K562 (cell line): Measurements from ENCODE around the gene MAML1. TPM values are rescaled to one million over a fixed set of nuclear protein-coding genes. Genes with fewer than 3 reads are reported as not detected.

Source experiments
- BRD4 ChIP-seq: fragments of 200-600 bp; sonication (generic); IDR thresholded peaks from 2 replicates; pipeline ENCODE4 v1.6.1; 2017; ENCODE audit warnings: inconsistent platforms
- CCNT2 ChIP-seq: IDR thresholded peaks from 2 replicates; pipeline ENCODE4 v1.6.1; 2011; ENCODE audit warnings: borderline replicate concordance, low read depth, mild to moderate bottlenecking, moderate library complexity, mixed read lengths, low read length; ENCODE audit not compliant: insufficient read length; ENCODE audit errors: extremely low read depth
- DNMT1 ChIP-seq: fragments of 450-650 bp; IDR thresholded peaks from 2 replicates; pipeline ENCODE4 v1.6.1; 2016; ENCODE audit warnings: antibody characterized with exemption, mild to moderate bottlenecking
- ERF ChIP-seq: fragments of 450-650 bp; formaldehyde crosslinking; IDR thresholded peaks from 2 replicates; pipeline ENCODE4 v1.4.0; 2020; ENCODE audit warnings: mild to moderate bottlenecking, mixed read lengths
- HDAC3 ChIP-seq: fragments of 450-650 bp; IDR thresholded peaks from 2 replicates; pipeline ENCODE4 v1.6.1; 2018; ENCODE audit warnings: borderline replicate concordance, mild to moderate bottlenecking, moderate library complexity; ENCODE audit not compliant: partially characterized antibody
- ILF3 ChIP-seq: fragments of 450-650 bp; IDR thresholded peaks from 2 replicates; pipeline ENCODE4 v1.6.1; 2018; ENCODE audit warnings: antibody characterized with exemption, mild to moderate bottlenecking, moderate library complexity, borderline replicate concordance
- NEUROD1 ChIP-seq: fragments of 150-350 bp; IDR thresholded peaks from 2 replicates; pipeline ENCODE4 v1.6.1; 2014; ENCODE audit warnings: borderline replicate concordance, low read length, low read depth; ENCODE audit not compliant: partially characterized antibody
- PHF20 ChIP-seq: fragments of 450-650 bp; IDR thresholded peaks from 2 replicates; pipeline ENCODE4 v1.6.1; 2018; ENCODE audit not compliant: partially characterized antibody
- PYGO2 ChIP-seq: fragments of 450-650 bp; IDR thresholded peaks from 2 replicates; pipeline ENCODE4 v1.6.1; 2016; ENCODE audit warnings: mild to moderate bottlenecking, missing genetic modification characterization, moderate library complexity, missing compliant biosample characterization
- RBBP5 ChIP-seq: fragments of 200-600 bp; sonication (generic); IDR thresholded peaks from 2 replicates; pipeline ENCODE4 v1.6.1; 2012; ENCODE audit warnings: borderline replicate concordance, mild to moderate bottlenecking, low read length, control low read depth, inconsistent platforms; ENCODE audit not compliant: insufficient read depth, poor library complexity, severe bottlenecking
- SP1 ChIP-seq: sonication (generic); formaldehyde crosslinking; IDR thresholded peaks from 2 replicates; pipeline ENCODE4 v1.8.1; 2022; ENCODE audit warnings: mild to moderate bottlenecking, missing genetic modification reagents
- ZKSCAN8 ChIP-seq: fragments of 200-800 bp; sonication (Bioruptor generic); IDR thresholded peaks from 2 replicates; pipeline ENCODE4 v1.6.1; 2016; ENCODE audit warnings: missing genetic modification characterization, missing compliant biosample characterization
- ZNF133 ChIP-seq: fragments of 250-450 bp; sonication (Bioruptor Pico); IDR thresholded peaks from 2 replicates; pipeline ENCODE4 v1.4.0; 2020; ENCODE audit warnings: mild to moderate bottlenecking
- ZNF24 ChIP-seq: fragments of 450-650 bp; IDR thresholded peaks from 2 replicates; pipeline ENCODE4 v1.6.1; 2016
- ZNF311 ChIP-seq: fragments of 250-450 bp; sonication (Bioruptor Pico); IDR thresholded peaks from 2 replicates; pipeline ENCODE4 v1.4.0; 2020; ENCODE audit warnings: mild to moderate bottlenecking, moderate library complexity
- ZNF354B ChIP-seq: fragments of 250-450 bp; sonication (Bioruptor Pico); IDR thresholded peaks from 2 replicates; pipeline ENCODE4 v1.4.0; 2020
- polyA plus RNA-seq, 8 experiments: library from polyadenylated mRNA; depleted of rRNA in 4 of 8; stranded (reverse) in 5 of 8; unstranded in 3 of 8; fragments of >200 nt; fragmentation: Nextera tagmentation in 2 of 8; fragmentation: Illumina TruSeq in 1 of 8; extraction: Ambion mirVana in 2 of 8; extraction: Trizol in 1 of 8; gene quantifications; 2 replicates each; pipeline versions ENCODE4 v1.2.1 to v1.2.3, GENCODE V29; 2011 to 2014; ENCODE audit warnings: inconsistent platforms in 1 of 8, missing spikeins in 1 of 8
- total RNA-seq, 7 experiments: library from RNA; depleted of rRNA in 6 of 7; stranded (reverse); fragments of >200 nt in 6 of 7; fragmentation: Illumina TruSeq in 2 of 7; extraction: Trizol in 2 of 7; gene quantifications; 2 replicates each; pipeline versions ENCODE4 v1.2.1 to v1.2.3, GENCODE V29; 2011 to 2021; ENCODE audit warnings: low replicate concordance in 1 of 7
- TF ChIP-seq, protein P1 (sequence below): sonication (generic); formaldehyde crosslinking; IDR thresholded peaks from 2 replicates; pipeline ENCODE4 v1.8.0; 2023; ENCODE audit warnings: mild to moderate bottlenecking, missing genetic modification reagents
- TF ChIP-seq, protein P2 (sequence below): IDR thresholded peaks from 2 replicates; pipeline ENCODE4 v1.6.1; 2011; ENCODE audit not compliant: insufficient read length; ENCODE audit errors: extremely low read depth
- TF ChIP-seq, protein P3 (sequence below), 2 experiments: fragments of 450-650 bp; IDR thresholded peaks; 2 replicates each; pipeline ENCODE4 v1.6.1; 2016
- TF ChIP-seq, protein P4 (sequence below): sonication (generic); formaldehyde crosslinking; IDR thresholded peaks from 2 replicates; pipeline ENCODE4 v1.5.0; 2020; ENCODE audit warnings: missing genetic modification reagents
- TF ChIP-seq, protein P5 (sequence below): fragments of 250-450 bp; sonication (Bioruptor Pico); IDR thresholded peaks from 2 replicates; pipeline ENCODE4 v1.8.0; 2021; ENCODE audit warnings: moderate library complexity, mild to moderate bottlenecking, inconsistent platforms
- TF ChIP-seq, protein P6 (sequence below), 3 experiments: IDR thresholded peaks in 2 of 3; conservative IDR thresholded peaks in 1 of 3; 2 replicates each; pipeline ENCODE4 v1.5.1; 2011 to 2012; ENCODE audit warnings: low read length in 3 of 3, mild to moderate bottlenecking in 3 of 3, control low read depth in 2 of 3, improper control_type of control experiment in 1 of 3, inconsistent platforms in 1 of 3, low read depth in 1 of 3, mixed read lengths in 1 of 3, moderate library complexity in 1 of 3; ENCODE audit not compliant: insufficient read depth in 2 of 3

The MAML1 gene
- total and polyA plus RNA-seq, 9 of the 15 experiments (the other 6 are each of a cell fraction or from before 2014, with no cell fraction given) = 0.32 to 18.4 (median 7.0) TPM

DNA sequence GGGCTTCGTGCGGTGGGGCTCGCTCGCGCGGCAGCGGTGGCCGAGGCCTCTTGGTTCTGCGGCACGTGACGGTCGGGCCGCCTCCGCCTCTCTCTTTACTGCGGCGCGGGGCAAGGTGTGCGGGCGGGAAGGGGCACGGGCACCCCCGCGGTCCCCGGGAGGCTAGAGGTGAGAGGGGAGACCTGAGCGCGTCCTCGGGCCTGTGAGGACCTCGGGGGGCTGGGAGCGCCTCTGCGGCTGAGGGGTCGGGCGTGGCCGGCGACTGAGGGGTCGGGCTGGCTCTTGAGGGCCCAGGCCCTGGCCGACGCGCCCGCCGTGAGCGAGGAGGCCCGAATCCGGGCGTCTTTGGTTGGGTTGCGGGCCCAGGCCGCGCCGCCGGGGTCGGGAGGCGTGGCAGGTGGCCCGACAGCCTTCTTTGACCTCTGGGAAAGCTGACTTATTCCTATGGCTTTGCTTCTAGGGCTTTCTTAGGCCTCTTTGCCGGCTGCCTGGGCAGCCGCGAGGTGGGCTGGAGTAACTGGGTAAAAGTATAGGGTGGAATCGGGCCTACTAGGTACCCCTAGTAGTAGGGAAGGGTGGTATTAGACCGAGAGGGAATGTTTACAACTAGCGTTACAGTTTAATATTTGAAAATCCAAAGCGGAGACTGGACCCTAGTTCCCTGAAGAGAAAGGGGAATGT, 33.5 kb upstream of the MAML1 start, which contains the start of gene CANX (continued):
- TF ChIP-seq ZKSCAN8 (CRISPR knock-in tag) (no peak), BRD4 (peak; percentile 93; the same call in 1 of the 2 replicates), ZNF24 (no peak), ZNF311 (CRISPR knock-in tag) (no peak), ERF (peak; percentile 87; the same call in 1 of the 2 replicates), ZNF354B (no peak), CCNT2 (peak; percentile 81), DNMT1 (no peak), SP1 (CRISPR knock-in tag) (peak; percentile 73), ILF3 (no peak; the same call in 1 of the 2 replicates), PYGO2 (no peak), ZNF133 (CRISPR knock-in tag) (no peak), NEUROD1 (no peak), PHF20 (peak; percentile 44), HDAC3 (no peak), RBBP5 (peak; percentile 7)
- TF ChIP-seq, protein P1, sequence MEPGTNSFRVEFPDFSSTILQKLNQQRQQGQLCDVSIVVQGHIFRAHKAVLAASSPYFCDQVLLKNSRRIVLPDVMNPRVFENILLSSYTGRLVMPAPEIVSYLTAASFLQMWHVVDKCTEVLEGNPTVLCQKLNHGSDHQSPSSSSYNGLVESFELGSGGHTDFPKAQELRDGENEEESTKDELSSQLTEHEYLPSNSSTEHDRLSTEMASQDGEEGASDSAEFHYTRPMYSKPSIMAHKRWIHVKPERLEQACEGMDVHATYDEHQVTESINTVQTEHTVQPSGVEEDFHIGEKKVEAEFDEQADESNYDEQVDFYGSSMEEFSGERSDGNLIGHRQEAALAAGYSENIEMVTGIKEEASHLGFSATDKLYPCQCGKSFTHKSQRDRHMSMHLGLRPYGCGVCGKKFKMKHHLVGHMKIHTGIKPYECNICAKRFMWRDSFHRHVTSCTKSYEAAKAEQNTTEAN (CRISPR knock-in tag) = 0 out of 2 replicates have a peak, but pooled peaks have one; percentile 68
- TF ChIP-seq, protein P2, sequence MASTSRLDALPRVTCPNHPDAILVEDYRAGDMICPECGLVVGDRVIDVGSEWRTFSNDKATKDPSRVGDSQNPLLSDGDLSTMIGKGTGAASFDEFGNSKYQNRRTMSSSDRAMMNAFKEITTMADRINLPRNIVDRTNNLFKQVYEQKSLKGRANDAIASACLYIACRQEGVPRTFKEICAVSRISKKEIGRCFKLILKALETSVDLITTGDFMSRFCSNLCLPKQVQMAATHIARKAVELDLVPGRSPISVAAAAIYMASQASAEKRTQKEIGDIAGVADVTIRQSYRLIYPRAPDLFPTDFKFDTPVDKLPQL = peak; percentile 25
- TF ChIP-seq, protein P3, sequence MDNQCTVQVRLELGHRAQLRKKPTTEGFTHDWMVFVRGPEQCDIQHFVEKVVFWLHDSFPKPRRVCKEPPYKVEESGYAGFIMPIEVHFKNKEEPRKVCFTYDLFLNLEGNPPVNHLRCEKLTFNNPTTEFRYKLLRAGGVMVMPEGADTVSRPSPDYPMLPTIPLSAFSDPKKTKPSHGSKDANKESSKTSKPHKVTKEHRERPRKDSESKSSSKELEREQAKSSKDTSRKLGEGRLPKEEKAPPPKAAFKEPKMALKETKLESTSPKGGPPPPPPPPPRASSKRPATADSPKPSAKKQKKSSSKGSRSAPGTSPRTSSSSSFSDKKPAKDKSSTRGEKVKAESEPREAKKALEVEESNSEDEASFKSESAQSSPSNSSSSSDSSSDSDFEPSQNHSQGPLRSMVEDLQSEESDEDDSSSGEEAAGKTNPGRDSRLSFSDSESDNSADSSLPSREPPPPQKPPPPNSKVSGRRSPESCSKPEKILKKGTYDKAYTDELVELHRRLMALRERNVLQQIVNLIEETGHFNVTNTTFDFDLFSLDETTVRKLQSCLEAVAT (IDR thresholded peaks at IDR 0.05) = peak in 1 of 2 experiments; percentile 10; a peak in 3 of 4 replicates
- TF ChIP-seq, protein P4, sequence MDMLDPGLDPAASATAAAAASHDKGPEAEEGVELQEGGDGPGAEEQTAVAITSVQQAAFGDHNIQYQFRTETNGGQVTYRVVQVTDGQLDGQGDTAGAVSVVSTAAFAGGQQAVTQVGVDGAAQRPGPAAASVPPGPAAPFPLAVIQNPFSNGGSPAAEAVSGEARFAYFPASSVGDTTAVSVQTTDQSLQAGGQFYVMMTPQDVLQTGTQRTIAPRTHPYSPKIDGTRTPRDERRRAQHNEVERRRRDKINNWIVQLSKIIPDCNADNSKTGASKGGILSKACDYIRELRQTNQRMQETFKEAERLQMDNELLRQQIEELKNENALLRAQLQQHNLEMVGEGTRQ = peak; percentile 94
- TF ChIP-seq, protein P5, sequence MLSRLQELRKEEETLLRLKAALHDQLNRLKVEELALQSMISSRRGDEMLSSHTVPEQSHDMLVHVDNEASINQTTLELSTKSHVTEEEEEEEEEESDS (CRISPR knock-in tag) = no peak
- TF ChIP-seq, protein P6, sequence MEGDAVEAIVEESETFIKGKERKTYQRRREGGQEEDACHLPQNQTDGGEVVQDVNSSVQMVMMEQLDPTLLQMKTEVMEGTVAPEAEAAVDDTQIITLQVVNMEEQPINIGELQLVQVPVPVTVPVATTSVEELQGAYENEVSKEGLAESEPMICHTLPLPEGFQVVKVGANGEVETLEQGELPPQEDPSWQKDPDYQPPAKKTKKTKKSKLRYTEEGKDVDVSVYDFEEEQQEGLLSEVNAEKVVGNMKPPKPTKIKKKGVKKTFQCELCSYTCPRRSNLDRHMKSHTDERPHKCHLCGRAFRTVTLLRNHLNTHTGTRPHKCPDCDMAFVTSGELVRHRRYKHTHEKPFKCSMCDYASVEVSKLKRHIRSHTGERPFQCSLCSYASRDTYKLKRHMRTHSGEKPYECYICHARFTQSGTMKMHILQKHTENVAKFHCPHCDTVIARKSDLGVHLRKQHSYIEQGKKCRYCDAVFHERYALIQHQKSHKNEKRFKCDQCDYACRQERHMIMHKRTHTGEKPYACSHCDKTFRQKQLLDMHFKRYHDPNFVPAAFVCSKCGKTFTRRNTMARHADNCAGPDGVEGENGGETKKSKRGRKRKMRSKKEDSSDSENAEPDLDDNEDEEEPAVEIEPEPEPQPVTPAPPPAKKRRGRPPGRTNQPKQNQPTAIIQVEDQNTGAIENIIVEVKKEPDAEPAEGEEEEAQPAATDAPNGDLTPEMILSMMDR (IDR thresholded peaks at IDR 0.05 in 2 of 3, conservative IDR thresholded peaks at IDR 0.05 in 1 of 3; ENCODE audit: insufficient read depth in 2 of 3, low read depth in 1 of 3, low read length in 3 of 3) = no peak
